Measurements from ENCODE around the gene OXGR1. TPM values are rescaled to one million over a fixed set of nuclear protein-coding genes. Genes with fewer than 3 reads are reported as not detected.

The OXGR1 gene
- total RNA-seq, 4 donors from 2014 or later: 0.80 to 12.3 (median 7.2) TPM

DNA sequence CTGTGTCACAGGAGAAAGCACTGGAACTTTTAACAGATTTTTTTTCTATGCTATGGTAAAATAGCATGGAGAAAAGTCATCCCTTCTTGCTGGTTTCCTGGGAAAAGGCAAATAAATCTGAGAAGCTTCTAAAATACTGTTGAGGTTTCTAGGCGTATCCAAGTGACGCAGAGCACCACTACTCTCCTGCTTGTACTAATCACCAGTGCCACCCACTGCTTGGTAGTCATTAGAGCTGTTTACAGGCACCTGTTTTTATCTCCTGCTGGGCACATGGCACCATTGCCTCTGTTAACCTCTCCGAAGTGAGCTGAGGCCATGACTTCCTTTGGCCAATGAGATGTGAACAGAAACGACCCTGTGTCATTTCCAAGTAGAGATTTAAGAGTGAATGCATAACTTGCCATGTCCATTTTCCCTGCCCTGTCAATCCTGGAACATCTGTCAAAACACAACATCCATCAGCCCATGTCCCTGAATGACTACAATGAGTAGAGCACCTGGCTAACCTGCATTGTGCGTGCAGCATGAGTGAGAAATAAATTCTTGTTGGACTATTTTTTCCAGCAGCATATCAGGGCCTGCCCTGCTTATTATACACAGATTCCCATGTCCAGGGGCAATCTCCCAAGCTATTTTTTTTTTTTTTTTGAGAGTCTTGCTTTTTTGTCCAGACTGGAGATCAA lies 17.3 kb upstream of the OXGR1 start:
- 79 to 83% methylated on average over 5 of the region's 5 CpGs for WGBS, 2 donors
- H3K4me3 ChIP-seq (ENCODE audit: low read depth, poor library complexity, severe bottlenecking): no peak overlapping the region
- intact Hi-C loops (cut with DNase I; ENCODE audit: low total_unique reads): no loop called here
- no peak for DNase-seq (ENCODE audit: low spot score in 2 of 2)
- TF ChIP-seq, protein P1, sequence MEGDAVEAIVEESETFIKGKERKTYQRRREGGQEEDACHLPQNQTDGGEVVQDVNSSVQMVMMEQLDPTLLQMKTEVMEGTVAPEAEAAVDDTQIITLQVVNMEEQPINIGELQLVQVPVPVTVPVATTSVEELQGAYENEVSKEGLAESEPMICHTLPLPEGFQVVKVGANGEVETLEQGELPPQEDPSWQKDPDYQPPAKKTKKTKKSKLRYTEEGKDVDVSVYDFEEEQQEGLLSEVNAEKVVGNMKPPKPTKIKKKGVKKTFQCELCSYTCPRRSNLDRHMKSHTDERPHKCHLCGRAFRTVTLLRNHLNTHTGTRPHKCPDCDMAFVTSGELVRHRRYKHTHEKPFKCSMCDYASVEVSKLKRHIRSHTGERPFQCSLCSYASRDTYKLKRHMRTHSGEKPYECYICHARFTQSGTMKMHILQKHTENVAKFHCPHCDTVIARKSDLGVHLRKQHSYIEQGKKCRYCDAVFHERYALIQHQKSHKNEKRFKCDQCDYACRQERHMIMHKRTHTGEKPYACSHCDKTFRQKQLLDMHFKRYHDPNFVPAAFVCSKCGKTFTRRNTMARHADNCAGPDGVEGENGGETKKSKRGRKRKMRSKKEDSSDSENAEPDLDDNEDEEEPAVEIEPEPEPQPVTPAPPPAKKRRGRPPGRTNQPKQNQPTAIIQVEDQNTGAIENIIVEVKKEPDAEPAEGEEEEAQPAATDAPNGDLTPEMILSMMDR (IDR thresholded peaks at IDR 0.05): no peak
- TF ChIP-seq POLR2A (IDR thresholded peaks at IDR 0.05): no peak

DNA sequence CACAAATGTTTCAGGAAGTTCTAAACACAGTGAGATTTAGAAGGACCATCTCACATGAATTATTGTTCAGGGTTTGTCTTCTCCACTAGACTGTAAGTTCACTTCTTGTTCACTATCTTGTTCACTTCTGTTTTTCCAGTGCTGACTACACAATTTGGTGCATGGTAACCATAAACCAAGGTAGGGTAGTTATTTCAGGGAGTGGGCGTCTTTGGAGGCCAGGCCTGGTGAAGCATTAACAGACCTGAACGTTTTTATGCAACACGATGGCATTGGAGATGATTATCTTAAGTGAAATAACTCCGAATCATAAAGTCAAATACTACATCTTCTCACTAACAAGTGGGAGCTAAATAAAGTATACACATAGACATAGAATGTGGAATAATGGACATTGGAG lies 14.4 kb upstream of the OXGR1 start:
- H3K4me3 ChIP-seq (ENCODE audit: low read depth, poor library complexity, severe bottlenecking): no peak overlapping the region
- intact Hi-C loops (cut with DNase I; ENCODE audit: low total_unique reads): no loop called here
- no peak for TF ChIP-seq POLR2A (IDR thresholded peaks at IDR 0.05)
- TF ChIP-seq, protein P1 (IDR thresholded peaks at IDR 0.05): no peak
- DNase-seq (ENCODE audit: low spot score in 2 of 2): no peak
- WGBS, 2 donors: 58 to 77% methylated on average over 4 of the region's 4 CpGs

DNA sequence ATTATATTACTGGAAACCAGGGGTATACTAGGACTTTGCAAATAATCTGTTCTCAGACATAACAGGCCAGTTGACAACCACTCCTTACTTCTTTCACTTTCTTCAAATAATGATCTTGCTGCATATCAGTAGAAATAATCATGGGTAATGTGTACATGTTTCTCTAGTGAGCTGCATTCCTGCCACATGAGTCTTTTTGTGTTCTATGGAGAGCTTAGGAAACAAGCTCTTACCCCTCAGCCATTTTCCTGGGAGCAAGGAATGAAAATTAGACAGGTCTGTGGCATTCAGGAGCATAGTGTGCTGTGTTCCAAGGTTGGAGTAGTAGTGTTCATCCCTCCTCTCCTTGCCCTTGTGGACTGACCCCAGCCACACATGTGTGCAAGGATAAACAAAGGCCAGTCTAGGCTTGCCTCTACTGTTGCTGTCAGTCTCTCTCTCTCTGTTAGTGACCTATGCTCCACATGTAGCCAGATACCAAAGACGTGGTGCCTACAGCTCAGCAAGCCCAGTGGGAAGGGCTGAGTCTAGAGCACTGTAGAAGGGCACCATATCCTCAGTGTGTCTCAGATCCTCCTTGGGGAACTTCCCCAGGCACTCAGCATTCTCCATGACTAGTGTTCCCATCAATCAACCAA lies 11.5 kb upstream of the OXGR1 start:
- no peak for DNase-seq (ENCODE audit: low spot score in 2 of 2)
- TF ChIP-seq POLR2A (IDR thresholded peaks at IDR 0.05): no peak
- TF ChIP-seq, protein P1 (IDR thresholded peaks at IDR 0.05): no peak
- intact Hi-C loops (cut with DNase I; ENCODE audit: low total_unique reads): no loop called here
- H3K4me3 ChIP-seq (ENCODE audit: low read depth, poor library complexity, severe bottlenecking): no peak overlapping the region
- 57 to 60% methylated on average over 1 of the region's 1 CpG for WGBS, 2 donors

DNA sequence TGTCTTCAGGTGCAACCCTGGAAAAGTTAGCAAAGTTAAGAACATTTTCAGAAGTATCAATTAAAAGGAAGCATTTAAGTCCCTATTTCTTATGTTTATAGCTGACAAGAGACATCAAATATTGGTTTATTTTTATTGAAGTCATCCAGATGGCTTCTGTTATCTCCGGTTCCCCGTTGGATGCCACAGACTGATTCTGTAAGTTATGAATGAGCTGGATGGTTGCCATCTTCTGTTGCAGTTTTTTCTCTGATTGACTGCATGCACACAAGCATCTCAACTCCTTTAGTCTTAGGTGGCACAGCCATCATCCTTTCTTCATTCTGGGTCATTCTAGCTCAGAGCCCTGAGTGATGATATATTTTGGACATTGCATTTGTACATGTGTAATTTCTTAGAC lies 10.6 kb upstream of the OXGR1 start:
- no peak for TF ChIP-seq POLR2A (IDR thresholded peaks at IDR 0.05)
- TF ChIP-seq, protein P1 (IDR thresholded peaks at IDR 0.05): no peak
- intact Hi-C loops (cut with DNase I; ENCODE audit: low total_unique reads): no loop called here
- no peak for DNase-seq (ENCODE audit: low spot score in 2 of 2)
- no peak overlapping the region for H3K4me3 ChIP-seq (ENCODE audit: low read depth, poor library complexity, severe bottlenecking)
- WGBS, 2 donors: 38 to 47% methylated on average over 2 of the region's 2 CpGs

DNA sequence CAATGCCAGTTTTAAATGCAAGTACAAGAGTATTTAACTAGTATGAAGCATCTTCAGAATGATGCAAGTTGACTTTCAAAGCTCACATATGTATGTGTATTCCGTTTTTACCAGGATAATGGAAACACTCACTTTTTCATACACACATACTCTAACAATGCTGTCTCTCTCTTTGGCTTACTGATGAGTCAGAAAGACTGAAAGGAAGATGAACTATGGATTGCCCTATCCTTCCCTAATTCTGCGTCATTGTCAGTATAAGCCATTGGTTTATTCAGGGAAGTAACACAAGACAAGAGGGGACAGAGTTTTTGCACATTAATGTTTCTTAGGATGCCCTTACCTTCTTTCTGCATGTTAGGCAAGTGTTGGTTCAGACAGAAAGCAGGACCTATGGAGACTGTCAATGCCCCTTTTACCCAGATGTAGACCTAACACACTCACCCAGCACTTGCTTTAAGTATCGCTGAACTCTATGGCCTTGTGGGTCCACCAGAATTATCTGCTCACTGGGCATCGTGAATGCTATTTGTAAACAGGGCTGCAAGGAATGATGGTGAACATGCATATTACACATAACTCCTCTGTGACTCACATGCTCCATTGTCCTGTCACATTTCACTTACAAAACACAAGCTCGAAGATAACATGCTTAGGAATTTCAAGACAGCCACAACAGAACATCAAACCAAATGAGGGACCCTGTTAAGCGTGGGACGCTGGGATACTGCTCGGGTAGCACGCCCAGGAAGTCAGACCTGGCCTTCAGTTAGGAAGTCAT lies 10.0 kb upstream of the OXGR1 start:
- WGBS, 2 donors: 77 to 78% methylated on average over 9 of the region's 9 CpGs
- DNase-seq (ENCODE audit: low spot score in 2 of 2): no peak

More for the DNA sequence above, 10.0 kb upstream of the OXGR1 start:
- intact Hi-C loops (cut with DNase I; ENCODE audit: low total_unique reads): no loop called here
- no peak overlapping the region for H3K4me3 ChIP-seq (ENCODE audit: low read depth, poor library complexity, severe bottlenecking)
- TF ChIP-seq POLR2A (IDR thresholded peaks at IDR 0.05): no peak
- TF ChIP-seq, protein P1 (IDR thresholded peaks at IDR 0.05): no peak
